Parathyroid adenoma (tissue), 2 donors: ENCODE data around the gene PLEKHM1.
"Not testable (repeated sequence)": the region's sequence is repeated elsewhere in the genome, so short reads cannot be mapped to it uniquely, and the experiment has no call there.

ENCODE experiments used
- H2AFZ ChIP-seq: fragments of 300-600 bp; sonication (generic); one replicate; pipeline ENCODE4 v1.7.0; 2017; ENCODE audit warnings: antibody characterized with exemption, mild to moderate bottlenecking
- H3K27ac ChIP-seq: fragments of 300-600 bp; sonication (generic); one replicate; pipeline ENCODE4 v1.7.0; 2017
- H3K27me3 ChIP-seq: fragments of 300-600 bp; sonication (generic); one replicate; pipeline ENCODE4 v1.7.0; 2017; ENCODE audit warnings: low read length; ENCODE audit not compliant: control insufficient read depth, insufficient read depth
- H3K36me3 ChIP-seq: fragments of 300-600 bp; sonication (generic); one replicate; pipeline ENCODE4 v1.7.0; 2017; ENCODE audit warnings: low read length; ENCODE audit not compliant: control insufficient read depth, insufficient read depth
- H3K4me1 ChIP-seq: fragments of 300-600 bp; sonication (generic); one replicate; pipeline ENCODE4 v1.7.0; 2017; ENCODE audit warnings: control low read depth
- H3K4me2 ChIP-seq: fragments of 300-600 bp; sonication (generic); one replicate; pipeline ENCODE4 v1.7.0; 2017; ENCODE audit warnings: low read length
- H3K4me3 ChIP-seq: fragments of 300-600 bp; sonication (generic); one replicate; pipeline ENCODE4 v1.7.0; 2017; ENCODE audit warnings: low read depth, low read length
- H3K79me2 ChIP-seq: fragments of 300-600 bp; sonication (generic); one replicate; pipeline ENCODE4 v1.7.0; 2017; ENCODE audit warnings: control low read depth
- H3K9ac ChIP-seq: fragments of 300-600 bp; sonication (generic); one replicate; pipeline ENCODE4 v1.7.0; 2017; ENCODE audit warnings: mild to moderate bottlenecking
- H3K9me3 ChIP-seq: fragments of 300-600 bp; sonication (generic); one replicate; pipeline ENCODE4 v1.7.0; 2017; ENCODE audit warnings: low read length; ENCODE audit not compliant: control insufficient read depth
- donor health status: primary hyperparathyroidism.

The PLEKHM1 gene

DNA sequence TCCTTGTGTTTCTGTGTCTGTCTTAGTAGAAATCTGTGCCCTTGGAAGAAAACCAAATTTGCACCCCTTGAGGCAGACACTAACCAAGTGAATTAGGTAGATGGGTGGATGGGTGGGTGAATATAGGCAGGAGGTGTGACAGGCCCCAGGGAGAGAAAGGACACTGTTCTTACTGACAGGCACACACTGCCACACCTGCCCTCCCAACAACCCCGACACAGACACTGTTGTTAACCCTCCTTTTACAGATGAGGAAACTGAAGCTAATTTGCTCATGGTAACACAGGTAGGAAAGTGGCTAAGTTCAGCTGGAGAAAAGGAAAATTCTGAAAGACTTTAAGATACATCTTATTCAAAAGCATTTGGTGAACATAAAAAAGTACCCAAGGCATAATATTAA is 42.0 kb downstream of the PLEKHM1 start:
- H3K79me2 ChIP-seq, H3K4me2 ChIP-seq, H3K4me3 ChIP-seq, H3K4me1 ChIP-seq, H3K9ac ChIP-seq, H3K27me3 ChIP-seq, H3K27ac ChIP-seq, H3K9me3 ChIP-seq, H3K36me3 ChIP-seq, H2AFZ ChIP-seq: not testable (repeated sequence)

- H3K9me3 ChIP-seq, H3K27me3 ChIP-seq, H3K9ac ChIP-seq, H2AFZ ChIP-seq, H3K27ac ChIP-seq, H3K4me3 ChIP-seq, H3K79me2 ChIP-seq, H3K36me3 ChIP-seq, H3K4me2 ChIP-seq, H3K4me1 ChIP-seq: not testable (repeated sequence)
Observed at GRCh38 chr17:45448066-45448465, 42.5 kb downstream of the PLEKHM1 start.

- not testable (repeated sequence) for H3K4me3 ChIP-seq, H3K79me2 ChIP-seq, H3K27me3 ChIP-seq, H3K36me3 ChIP-seq, H3K9ac ChIP-seq, H2AFZ ChIP-seq, H3K27ac ChIP-seq, H3K4me1 ChIP-seq, H3K4me2 ChIP-seq, H3K9me3 ChIP-seq
Observed at GRCh38 chr17:45447650-45448049, 42.9 kb downstream of the PLEKHM1 start.

- H2AFZ ChIP-seq, H3K27ac ChIP-seq, H3K27me3 ChIP-seq, H3K4me2 ChIP-seq, H3K4me1 ChIP-seq, H3K79me2 ChIP-seq, H3K9me3 ChIP-seq, H3K36me3 ChIP-seq, H3K4me3 ChIP-seq, H3K9ac ChIP-seq: not testable (repeated sequence)
Observed at GRCh38 chr17:45446872-45447625, 43.5 kb downstream of the PLEKHM1 start.

DNA sequence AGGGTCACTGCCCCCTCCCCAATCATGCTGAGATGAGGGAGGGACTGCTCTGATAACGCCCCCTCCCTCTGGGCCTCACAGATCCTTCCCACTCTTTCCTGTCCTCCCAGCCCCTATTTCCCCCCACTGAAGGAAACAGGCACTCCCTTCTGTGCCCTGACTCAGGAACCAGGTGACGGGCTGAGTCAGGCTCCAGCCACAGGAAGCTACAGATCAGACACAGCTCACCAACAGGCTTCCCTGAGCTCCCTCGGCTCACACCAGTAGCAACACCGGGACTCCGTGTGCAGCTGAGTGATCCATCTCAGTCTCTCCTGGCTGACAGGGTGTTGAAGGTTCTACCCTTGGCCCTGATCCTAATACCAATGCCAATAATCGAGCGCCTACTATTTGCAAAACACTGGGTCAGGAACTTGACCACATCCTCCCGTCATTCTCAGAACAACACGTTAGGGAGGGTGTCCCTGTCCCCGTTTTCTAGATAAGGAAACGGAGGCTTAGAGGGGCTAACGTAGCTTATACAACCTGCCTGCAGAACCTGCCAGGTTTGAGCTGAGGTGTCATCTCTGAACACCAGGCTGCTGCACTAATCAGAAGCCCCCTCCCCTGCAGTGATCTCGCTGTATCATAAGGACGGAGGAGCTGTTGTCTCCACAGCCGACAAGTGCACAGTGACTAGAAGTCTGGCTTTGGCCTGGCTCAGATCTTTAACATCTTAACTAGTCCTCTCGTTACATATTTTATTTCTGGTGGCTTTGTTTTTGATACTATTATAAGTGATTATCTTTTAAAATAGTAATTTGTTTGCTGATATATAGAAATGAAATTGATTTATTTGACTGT is 44.4 kb downstream of the PLEKHM1 start:
- H3K9me3 ChIP-seq, H3K36me3 ChIP-seq, H2AFZ ChIP-seq, H3K27ac ChIP-seq, H3K27me3 ChIP-seq, H3K4me3 ChIP-seq, H3K9ac ChIP-seq, H3K4me2 ChIP-seq, H3K79me2 ChIP-seq, H3K4me1 ChIP-seq: not testable (repeated sequence)

- H3K4me1 ChIP-seq, H3K4me2 ChIP-seq, H3K36me3 ChIP-seq, H3K27me3 ChIP-seq, H3K9ac ChIP-seq, H3K4me3 ChIP-seq, H2AFZ ChIP-seq, H3K27ac ChIP-seq, H3K79me2 ChIP-seq, H3K9me3 ChIP-seq: not testable (repeated sequence)
Observed at GRCh38 chr17:45444856-45445820, 45.4 kb downstream of the PLEKHM1 start.

DNA sequence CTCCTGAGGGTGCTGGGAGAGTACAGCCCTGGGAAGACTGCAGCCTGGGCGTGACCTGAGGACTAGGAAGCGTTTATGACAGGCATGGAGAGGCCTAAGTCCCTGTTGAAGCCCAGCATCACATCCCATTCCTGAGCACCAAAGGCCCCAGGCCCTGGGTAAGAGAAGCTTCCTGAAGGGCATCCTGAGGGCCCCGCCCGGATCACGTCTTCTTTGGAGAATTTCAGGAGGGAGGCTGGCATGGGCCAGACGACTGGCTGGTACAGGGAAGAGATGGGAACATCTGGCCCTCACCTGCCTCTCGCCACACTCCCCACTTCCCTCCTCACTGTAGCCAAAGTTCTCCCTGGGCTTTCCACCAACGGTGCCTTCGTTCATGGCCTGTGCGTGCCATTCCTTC is 46.2 kb downstream of the PLEKHM1 start:
- not testable (repeated sequence) for H3K79me2 ChIP-seq, H3K9me3 ChIP-seq, H3K27ac ChIP-seq, H2AFZ ChIP-seq, H3K9ac ChIP-seq, H3K36me3 ChIP-seq, H3K4me2 ChIP-seq, H3K4me1 ChIP-seq, H3K4me3 ChIP-seq, H3K27me3 ChIP-seq

DNA sequence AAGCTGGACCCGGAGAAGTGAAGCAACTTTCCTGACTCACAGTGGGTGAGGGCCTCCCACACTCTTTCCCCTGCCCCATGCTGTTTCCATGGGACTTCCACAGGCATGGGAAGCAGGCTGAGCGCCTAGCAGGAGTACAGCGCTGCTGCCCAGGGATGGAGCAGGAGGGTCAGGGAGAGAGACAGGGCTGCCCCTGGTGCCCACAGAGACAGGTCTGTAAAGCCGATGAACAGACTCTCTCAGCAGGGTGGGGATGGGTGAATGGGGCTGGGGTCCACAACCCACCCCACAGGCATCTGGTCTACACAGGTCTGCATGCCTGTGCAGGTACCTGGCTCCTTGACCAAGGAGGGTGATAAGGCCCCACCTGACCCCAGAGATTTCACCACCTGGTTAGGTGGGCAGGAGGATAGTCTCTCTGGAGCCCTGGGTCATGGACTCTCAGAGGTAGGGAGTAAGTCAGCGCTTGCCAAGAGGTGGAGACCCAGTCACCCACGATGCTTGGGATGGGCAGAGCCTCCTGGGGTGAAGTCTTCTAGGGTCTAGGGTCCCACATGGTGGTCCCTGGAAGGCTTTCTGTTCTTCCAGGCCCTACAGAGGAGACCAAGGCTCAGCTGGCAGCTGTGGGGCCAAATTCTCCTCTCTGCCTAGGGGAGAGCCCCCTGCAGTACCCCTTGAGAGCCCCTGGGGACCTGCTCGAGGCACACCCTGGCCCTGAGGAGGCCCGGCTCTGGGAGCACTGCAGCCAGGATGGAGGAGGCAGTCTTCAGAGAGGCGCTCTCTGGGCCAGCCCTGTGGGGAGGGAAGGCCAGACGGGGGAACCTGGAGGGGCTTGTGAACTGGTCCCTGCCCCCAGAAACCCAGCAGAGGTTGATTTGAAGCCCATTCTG is 46.9 kb downstream of the PLEKHM1 start:
- not testable (repeated sequence) for H3K9me3 ChIP-seq, H3K4me2 ChIP-seq, H3K79me2 ChIP-seq, H3K9ac ChIP-seq, H2AFZ ChIP-seq, H3K4me3 ChIP-seq, H3K36me3 ChIP-seq, H3K27ac ChIP-seq, H3K4me1 ChIP-seq, H3K27me3 ChIP-seq
